GM19351 (cell line): ENCODE measurements around the gene PRRX2.

Experiments
- ATAC-seq: cut with Tn5 transposase; IDR thresholded peaks from one replicate; pipeline ENCODE4 v1.9.1; 2021; ENCODE audit warnings: mild to moderate bottlenecking, moderate library complexity; ENCODE audit not compliant: unreplicated experiment

The PRRX2 gene

DNA sequence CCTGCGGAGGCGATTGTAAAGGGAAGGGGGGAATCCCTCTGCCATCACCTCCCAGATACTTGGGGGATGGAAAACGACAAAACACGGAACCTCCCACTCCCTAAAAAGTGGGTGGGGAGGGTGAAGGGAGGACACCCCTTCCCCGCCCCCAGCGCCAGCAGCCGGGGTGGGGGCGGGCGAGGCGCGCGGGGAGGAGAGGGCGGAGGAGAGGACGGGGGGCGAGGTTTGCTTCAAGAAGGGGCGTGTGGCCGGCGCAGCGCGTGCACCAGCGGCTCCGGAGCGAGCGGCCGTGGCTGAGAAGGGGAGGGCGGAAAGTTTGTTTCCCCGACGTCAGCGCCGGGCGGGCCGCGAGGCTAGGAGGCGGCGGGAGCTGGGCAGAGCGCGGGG lies at the start of gene PRRX2:
PRRX2 (plus strand) TSS at position 259 of the 387 bp plus-strand sequence. CDS start 221 bp downstream, outside the sequence.
- ATAC-seq: no peak

- ATAC-seq: no peak
These were observed 48.3 kb upstream of the PRRX2 start for GRCh38 chr9:129617167-129617566.

GRCh38 chr9:129619787-129620668 lies 45.4 kb upstream of the PRRX2 start:
- no peak for ATAC-seq

GRCh38 chr9:129620669-129621295 lies 44.7 kb upstream of the PRRX2 start, which contains the start of gene C9orf50:
Gene C9orf50, minus strand, starts transcription at chr9:129621101. Its CDS starts 527 bp downstream, at chr9:129620574.
- no peak for ATAC-seq

DNA sequence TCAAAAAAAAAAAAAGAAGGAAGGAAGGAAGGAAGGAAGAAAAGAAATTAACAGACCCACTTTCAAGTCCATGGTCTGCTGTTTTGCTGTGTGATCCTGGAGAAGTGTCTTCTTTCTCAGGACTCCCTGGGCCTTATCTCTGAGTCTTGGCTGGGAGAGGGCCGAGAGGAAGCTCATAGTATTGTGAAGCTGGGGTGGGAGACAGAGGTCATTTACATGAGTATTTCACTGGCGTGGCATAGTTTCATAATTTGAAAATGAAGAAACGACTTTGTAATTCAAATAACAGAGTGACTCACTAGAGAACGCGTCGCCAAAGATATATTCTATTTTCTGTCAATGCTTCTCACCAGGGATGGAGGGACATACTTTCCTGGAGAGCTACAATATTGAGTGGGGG lies 42.1 kb upstream of the PRRX2 start:
- ATAC-seq: no peak

DNA sequence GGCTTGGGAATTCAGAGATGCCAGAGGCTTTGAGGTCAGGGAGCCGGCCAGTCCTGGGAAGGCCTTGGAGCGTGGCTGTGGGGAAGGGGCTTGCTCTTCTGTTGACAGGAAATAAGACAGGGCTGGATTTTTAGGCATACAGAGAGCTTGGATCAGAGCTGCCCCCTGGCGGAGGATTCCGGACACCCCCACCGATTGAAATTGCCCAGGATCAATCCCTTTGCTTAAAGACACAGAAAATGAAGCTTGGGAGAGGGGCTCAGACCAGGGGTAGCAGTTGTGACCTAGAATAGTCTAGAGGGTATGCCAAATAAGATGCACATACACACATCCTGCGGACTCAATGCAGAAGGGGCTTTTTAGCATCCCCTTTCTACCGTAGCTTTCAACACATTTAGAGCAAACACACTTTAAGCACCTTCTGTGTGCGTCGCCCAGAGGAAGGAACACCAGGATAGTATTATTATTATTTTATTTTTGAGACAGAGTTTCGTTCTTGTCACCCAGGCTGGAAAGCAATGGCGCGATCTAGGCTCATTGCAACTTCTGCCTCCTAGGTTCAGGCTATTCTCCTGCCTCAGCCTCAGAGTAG lies 41.2 kb upstream of the PRRX2 start:
- ATAC-seq: no peak

GRCh38 chr9:129624947-129625346 lies 40.5 kb upstream of the PRRX2 start:
- ATAC-seq: no peak

- ATAC-seq: peak; percentile 84
These were observed 39.3 kb upstream of the PRRX2 start, which contains the start of gene NTMT1 for GRCh38 chr9:129626079-129626624. Gene NTMT1, plus strand, starts transcription at chr9:129626163. Its CDS starts 6,541 bp downstream, at chr9:129632704.

DNA sequence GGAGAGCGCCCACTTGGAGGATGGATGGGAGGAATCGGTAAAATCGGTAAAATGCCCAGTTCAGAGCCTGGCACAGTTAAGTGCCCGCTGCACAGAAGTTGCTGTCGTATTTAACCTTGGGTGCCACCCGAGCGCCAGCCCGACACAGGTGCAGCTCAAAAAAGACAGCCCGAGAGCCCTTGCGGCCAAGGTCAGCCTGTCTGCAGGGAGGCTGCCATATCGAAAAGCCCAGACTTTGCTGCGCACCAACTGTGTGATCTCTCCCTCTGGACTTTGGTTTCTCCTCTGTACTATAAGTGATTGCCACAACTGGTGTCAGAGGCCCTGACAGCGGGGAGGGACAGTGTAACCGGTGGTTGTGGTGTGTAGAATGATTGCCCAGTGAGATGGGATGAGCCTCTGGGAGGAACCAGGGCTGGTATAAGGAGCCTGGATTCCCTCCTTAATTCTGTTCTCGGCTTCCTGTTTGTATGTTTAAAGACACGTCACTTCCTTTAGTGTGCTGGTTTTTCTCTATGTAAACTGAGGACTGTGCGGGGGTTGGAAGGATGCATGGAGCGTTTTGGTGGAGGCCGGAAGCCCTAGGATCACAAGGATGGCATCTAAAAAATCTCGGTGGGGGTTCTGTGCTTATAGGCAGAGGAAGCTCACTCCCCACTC lies 38.7 kb upstream of the PRRX2 start:
- peak; percentile 24 for ATAC-seq

GRCh38 chr9:129627556-129628440 lies 37.6 kb upstream of the PRRX2 start:
- ATAC-seq: no peak

DNA sequence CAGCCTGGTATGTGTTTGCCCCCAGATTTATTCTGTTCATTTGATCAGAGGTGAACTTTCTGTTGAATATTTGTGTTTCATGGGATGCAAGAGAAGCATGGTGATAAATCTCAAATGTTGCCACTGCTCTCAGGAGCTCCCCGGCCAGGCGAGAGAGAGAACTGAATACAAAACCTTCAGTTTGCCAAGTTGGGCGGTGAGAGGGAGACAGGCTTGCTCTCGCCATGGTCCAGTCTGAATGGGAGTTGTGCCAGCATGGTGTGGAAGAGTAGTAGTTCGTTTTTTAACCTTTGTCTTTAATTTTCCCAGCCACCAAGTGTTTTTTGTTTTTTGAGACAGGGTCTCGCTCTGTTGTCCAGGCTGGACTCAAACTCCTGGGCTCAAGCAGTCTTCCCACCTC lies 36.7 kb upstream of the PRRX2 start:
- no peak for ATAC-seq

DNA sequence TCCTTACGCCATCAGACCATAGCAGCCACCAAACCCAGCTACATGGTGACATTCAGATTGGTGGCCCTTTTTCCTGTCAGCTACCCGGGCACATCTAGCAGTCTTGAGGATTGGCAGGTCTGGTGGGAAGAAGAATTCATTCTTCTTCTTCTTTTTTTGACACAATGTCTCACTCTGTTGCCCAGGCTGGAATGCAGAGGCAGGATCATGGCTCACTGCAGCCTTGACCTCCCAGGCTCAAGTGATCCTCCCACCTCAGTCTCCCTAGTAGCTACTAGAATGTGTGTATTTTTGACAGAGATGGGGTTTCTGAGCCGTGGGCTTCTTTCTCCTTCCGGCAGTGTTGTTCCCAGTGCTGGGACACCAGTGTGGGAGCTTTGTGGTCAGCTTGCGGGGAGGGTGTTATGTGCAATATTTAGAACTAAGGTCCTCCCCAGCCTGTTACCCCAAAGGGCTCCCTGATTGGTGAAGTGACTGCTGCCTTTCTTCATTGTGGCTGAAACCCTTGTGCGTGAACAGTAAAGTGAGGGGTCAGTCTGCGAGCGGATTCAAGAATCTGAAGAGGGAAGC lies 36.1 kb upstream of the PRRX2 start:
- ATAC-seq: no peak

GRCh38 chr9:129630967-129631673 lies 34.3 kb upstream of the PRRX2 start:
- ATAC-seq: no peak

DNA sequence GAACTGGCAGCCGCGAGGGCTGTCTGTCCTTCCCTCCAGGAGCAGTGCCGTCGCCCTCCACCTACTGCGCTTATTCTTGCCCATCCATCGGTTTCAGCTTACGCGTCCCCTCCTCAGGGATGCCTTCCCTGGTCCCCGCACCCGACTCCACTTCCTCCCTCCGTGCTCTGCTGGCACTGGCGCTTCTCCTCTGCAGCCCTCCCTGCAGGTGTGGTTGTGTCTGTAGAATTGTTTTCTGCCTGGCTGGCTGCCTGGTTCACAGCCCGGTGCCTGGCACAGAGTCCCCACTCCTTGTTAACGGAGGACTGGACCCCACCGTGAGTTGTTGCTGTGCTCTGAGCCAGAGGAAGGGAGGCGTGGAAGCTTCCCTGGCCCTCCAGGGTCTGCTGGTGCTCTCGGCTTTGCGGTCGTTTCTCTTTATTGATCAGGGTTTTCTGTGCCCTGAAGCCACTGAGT lies 33.7 kb upstream of the PRRX2 start:
- no peak for ATAC-seq

GRCh38 chr9:129632460-129632859 lies 33.0 kb upstream of the PRRX2 start:
- ATAC-seq: no peak

GRCh38 chr9:129633207-129633606 lies 32.2 kb upstream of the PRRX2 start:
- no peak for ATAC-seq

- ATAC-seq: no peak
These were observed 31.6 kb upstream of the PRRX2 start for GRCh38 chr9:129633848-129634247.

GRCh38 chr9:129635099-129636065 lies 30.1 kb upstream of the PRRX2 start:
- ATAC-seq: no peak
